ENCODE measurements around the gene ENPP5.

The ENPP5 gene

DNA sequence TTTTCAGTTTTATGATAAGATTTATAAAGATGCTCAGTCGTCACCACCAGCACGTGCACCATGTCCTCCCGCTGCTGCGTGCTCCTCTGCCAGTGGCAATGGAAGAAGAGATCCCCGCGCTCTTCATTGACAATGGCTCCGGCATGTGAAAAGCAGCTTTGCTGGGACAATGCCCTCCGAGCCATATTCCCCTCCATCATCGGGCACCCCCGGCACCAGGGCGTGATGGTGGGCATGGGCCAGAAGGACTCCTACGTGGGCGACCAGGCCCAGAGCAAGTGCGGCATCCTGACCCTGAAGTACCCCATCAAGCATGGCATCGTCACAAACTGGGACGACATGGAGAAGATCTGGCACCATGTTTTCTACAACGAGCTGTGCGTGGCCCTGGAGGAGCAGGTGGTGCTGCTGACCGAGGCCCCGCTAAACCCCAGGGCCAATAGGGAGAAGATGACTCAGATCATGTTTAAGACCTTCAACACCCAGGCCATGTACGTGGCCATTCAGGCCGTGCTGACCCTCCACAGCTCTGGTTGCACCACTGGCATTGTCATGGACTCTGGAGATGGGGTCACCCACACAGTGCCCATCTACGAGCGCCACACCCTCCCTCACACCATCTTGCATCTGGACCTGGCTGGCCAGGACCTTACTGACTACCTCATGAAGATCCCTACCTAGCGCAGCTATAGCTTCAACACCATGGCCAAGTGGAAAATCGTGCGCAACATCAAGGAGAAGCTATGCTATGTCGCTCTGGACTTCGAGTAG lies 34.3 kb upstream of the ENPP5 start:
- TF ChIP-seq, protein P1, sequence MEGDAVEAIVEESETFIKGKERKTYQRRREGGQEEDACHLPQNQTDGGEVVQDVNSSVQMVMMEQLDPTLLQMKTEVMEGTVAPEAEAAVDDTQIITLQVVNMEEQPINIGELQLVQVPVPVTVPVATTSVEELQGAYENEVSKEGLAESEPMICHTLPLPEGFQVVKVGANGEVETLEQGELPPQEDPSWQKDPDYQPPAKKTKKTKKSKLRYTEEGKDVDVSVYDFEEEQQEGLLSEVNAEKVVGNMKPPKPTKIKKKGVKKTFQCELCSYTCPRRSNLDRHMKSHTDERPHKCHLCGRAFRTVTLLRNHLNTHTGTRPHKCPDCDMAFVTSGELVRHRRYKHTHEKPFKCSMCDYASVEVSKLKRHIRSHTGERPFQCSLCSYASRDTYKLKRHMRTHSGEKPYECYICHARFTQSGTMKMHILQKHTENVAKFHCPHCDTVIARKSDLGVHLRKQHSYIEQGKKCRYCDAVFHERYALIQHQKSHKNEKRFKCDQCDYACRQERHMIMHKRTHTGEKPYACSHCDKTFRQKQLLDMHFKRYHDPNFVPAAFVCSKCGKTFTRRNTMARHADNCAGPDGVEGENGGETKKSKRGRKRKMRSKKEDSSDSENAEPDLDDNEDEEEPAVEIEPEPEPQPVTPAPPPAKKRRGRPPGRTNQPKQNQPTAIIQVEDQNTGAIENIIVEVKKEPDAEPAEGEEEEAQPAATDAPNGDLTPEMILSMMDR (IDR thresholded peaks at IDR 0.05; ENCODE audit: insufficient read depth, low read length, poor library complexity, severe bottlenecking): no peak
- Histone ChIP-seq H3K27me3 (replicated peaks; ENCODE audit: control insufficient read depth, insufficient read depth, low read length) (no peaks in the 10 kb centered on the region), H3K4me3 (replicated peaks; ENCODE audit: low read depth, low read length) (no peak overlapping the region), H3K36me3 (ENCODE audit: control insufficient read depth, insufficient read depth, low read length) (no peaks in the 10 kb centered on the region)
- no peak for DNase-seq (ENCODE audit: extremely low read depth, insufficient read length)

DNA sequence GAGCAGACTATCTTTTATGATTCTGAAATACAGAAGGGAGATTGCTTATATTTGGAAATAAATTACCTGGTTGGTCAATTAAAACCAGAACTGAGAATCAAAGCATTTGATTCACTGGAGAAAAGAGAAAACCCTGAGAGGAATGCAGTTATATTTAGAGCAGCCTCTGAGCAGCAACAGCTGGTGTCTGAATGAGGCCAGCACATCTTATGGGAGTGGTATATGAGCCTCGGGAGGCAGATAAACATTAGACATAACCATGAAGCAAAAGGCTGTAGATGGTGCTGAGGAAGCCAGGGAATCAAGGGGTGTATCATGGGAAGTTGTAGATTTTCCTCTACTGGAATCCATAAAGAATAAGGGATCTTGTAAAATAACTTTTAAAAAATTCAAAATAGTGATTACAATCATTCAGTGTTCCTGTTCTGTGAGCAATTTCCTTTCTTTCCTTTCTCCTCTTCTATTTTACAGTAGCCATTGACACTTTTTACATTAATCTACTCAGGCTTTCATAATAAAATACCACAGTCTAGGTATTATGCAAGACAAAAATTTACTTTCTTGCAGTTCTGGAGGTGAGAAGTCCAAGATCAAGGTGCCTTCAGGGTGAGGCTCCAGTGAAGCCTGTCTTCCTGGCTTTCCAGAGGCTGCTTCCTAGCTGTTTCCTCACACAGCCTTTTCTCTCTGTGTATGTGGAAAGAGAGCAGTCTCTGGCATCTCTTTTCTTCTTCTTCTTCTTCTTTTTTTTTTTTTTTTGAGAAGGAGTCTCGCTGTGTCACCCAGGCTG lies 32.8 kb upstream of the ENPP5 start:
- H3K27me3 ChIP-seq (replicated peaks; ENCODE audit: control insufficient read depth, insufficient read depth, low read length): no peaks in the 10 kb centered on the region
- H3K36me3 ChIP-seq (ENCODE audit: control insufficient read depth, insufficient read depth, low read length): no peaks in the 10 kb centered on the region
- H3K4me3 ChIP-seq (replicated peaks; ENCODE audit: low read depth, low read length): no peak overlapping the region
- TF ChIP-seq, protein P1 (IDR thresholded peaks at IDR 0.05; ENCODE audit: insufficient read depth, low read length, poor library complexity, severe bottlenecking): no peak
- no peak for DNase-seq (ENCODE audit: extremely low read depth, insufficient read length)

DNA sequence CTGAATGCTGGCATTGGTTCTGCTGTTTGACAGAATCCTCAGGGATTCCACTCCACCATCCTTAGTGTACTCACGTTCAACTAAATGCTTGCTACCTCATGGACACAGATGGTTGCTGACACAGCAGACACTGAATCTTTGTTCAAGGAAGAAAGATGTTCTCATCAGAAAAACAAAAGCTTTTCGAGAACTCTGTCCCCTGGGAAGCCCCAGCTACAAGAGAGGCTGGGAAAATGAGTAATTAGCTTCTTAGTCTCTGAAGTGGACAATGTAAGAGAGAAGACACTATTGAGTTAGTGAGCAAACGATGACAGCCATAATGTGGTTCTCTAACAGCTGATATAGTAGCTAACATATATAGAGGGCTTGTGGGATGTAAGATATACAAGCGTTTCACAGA lies 30.9 kb upstream of the ENPP5 start:
- no peaks in the 10 kb centered on the region for H3K27me3 ChIP-seq (replicated peaks; ENCODE audit: control insufficient read depth, insufficient read depth, low read length)
- H3K4me3 ChIP-seq (replicated peaks; ENCODE audit: low read depth, low read length): no peak overlapping the region
- DNase-seq (ENCODE audit: extremely low read depth, insufficient read length): no peak
- H3K36me3 ChIP-seq (ENCODE audit: control insufficient read depth, insufficient read depth, low read length): no peaks in the 10 kb centered on the region
- TF ChIP-seq, protein P1 (IDR thresholded peaks at IDR 0.05; ENCODE audit: insufficient read depth, low read length, poor library complexity, severe bottlenecking): no peak

DNA sequence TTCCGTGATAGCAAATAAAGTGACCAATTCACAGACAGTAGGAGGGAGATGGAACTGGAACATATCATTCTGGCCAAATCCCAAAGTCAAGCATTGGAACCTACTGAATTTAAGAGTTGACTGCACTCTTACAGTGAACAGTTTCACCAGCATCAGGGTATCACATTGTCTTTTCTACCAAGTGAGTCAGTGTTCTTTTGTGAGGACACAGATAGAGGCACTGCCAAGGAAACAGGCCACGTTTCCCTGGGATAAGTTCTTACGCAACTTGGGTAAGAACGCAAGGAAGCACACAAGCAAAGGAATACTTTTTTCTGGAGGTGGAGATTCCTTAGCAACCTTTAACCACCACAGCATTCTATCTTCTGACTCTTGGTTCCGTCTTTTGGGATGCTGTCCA lies 28.6 kb upstream of the ENPP5 start:
- no peaks in the 10 kb centered on the region for H3K36me3 ChIP-seq (ENCODE audit: control insufficient read depth, insufficient read depth, low read length)
- no peaks in the 10 kb centered on the region for H3K27me3 ChIP-seq (replicated peaks; ENCODE audit: control insufficient read depth, insufficient read depth, low read length)
- TF ChIP-seq, protein P1 (IDR thresholded peaks at IDR 0.05; ENCODE audit: insufficient read depth, low read length, poor library complexity, severe bottlenecking): no peak
- no peak for DNase-seq (ENCODE audit: extremely low read depth, insufficient read length)
- H3K4me3 ChIP-seq (replicated peaks; ENCODE audit: low read depth, low read length): no peak overlapping the region

DNA sequence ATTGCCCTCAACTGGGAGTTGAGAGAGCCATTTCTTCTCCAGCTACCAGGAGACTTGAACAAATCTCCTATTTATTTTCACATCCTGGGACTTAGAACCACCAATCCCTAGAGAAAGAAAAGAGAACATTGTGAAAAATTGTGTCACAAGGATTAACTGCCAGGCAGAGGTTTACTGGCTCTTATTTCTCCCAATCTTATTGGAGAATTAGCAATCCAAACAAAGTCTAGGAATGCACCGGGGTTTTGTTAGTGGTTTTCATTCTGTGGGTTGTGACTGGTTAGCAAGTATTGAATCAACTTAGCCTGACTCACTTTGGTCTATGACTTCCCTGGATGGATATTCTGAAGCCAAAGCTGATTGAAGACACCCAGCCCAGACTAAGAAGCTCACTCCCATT lies 21.2 kb upstream of the ENPP5 start:
- DNase-seq (ENCODE audit: extremely low read depth, insufficient read length): no peak
- Histone ChIP-seq H3K27me3 (replicated peaks; ENCODE audit: control insufficient read depth, insufficient read depth, low read length) (no peaks in the 10 kb centered on the region), H3K4me3 (replicated peaks; ENCODE audit: low read depth, low read length) (no peak overlapping the region), H3K36me3 (ENCODE audit: control insufficient read depth, insufficient read depth, low read length) (no peaks in the 10 kb centered on the region)
- TF ChIP-seq, protein P1 (IDR thresholded peaks at IDR 0.05; ENCODE audit: insufficient read depth, low read length, poor library complexity, severe bottlenecking): no peak
